Midbrain (tissue), 1 donor: Measurements from ENCODE around the gene PINLYP.

ENCODE experiments used
- DNase-seq: peaks from one replicate; lab custom pipeline; 2025; lab: John Stamatoyannopoulos, UW

PINLYP gene

GRCh38 chr19:43631491-43631890 is 55.9 kb downstream of the PINLYP start:
- DNase-seq, result no peak
